Activated CD4-positive, alpha-beta T cell treated with anti-CD3 and anti-CD28 coated beads for 48 hours (primary cell): ENCODE measurements around the gene SH3RF2.

Experiments used
- DNase-seq: peaks from one replicate; pipeline ENCODE4 v3.0.0-alpha.2; 2020

Gene SH3RF2

GRCh38 chr5:146013761-146014160 lies 77.4 kb downstream of the SH3RF2 start:
- no peak for DNase-seq

GRCh38 chr5:146015001-146015400 lies 78.6 kb downstream of the SH3RF2 start:
- no peak for DNase-seq

- DNase-seq: no peak
Observed at GRCh38 chr5:146016764-146017484, 80.5 kb downstream of the SH3RF2 start.

GRCh38 chr5:146018514-146019375 lies 82.4 kb downstream of the SH3RF2 start:
- no peak for DNase-seq

- DNase-seq: no peak
Observed at GRCh38 chr5:146020100-146020499, 83.7 kb downstream of the SH3RF2 start.

- no peak for DNase-seq
Observed at GRCh38 chr5:146024034-146024433, 87.7 kb downstream of the SH3RF2 start.

GRCh38 chr5:146025114-146025680 lies 88.8 kb downstream of the SH3RF2 start:
- no peak for DNase-seq

GRCh38 chr5:146025681-146026080 lies 89.3 kb downstream of the SH3RF2 start:
- no peak for DNase-seq

GRCh38 chr5:146026307-146027010 lies 90.1 kb downstream of the SH3RF2 start:
- no peak for DNase-seq

- no peak for DNase-seq
Observed at GRCh38 chr5:146027751-146028150, 91.4 kb downstream of the SH3RF2 start.

GRCh38 chr5:146032911-146033310 lies 96.5 kb downstream of the SH3RF2 start:
- DNase-seq: no peak

GRCh38 chr5:146034127-146034526 lies 97.7 kb downstream of the SH3RF2 start:
- no peak for DNase-seq

- DNase-seq: no peak
Observed at GRCh38 chr5:146034605-146035004, 98.2 kb downstream of the SH3RF2 start.

GRCh38 chr5:146039420-146039819 lies 103.0 kb downstream of the SH3RF2 start:
- no peak for DNase-seq

GRCh38 chr5:146040527-146040926 lies 104.1 kb downstream of the SH3RF2 start:
- no peak for DNase-seq

GRCh38 chr5:146041180-146041789 lies 104.9 kb downstream of the SH3RF2 start:
- DNase-seq: no peak

GRCh38 chr5:146042628-146043279 lies 106.4 kb downstream of the SH3RF2 start:
- DNase-seq: no peak

- no peak for DNase-seq
Observed at GRCh38 chr5:146043722-146044121, 107.3 kb downstream of the SH3RF2 start.

GRCh38 chr5:146047396-146047795 lies 111.0 kb downstream of the SH3RF2 start:
- DNase-seq: no peak

GRCh38 chr5:146048994-146049703 lies 112.8 kb downstream of the SH3RF2 start:
- peak; percentile 38 for DNase-seq

- DNase-seq: no peak
Observed at GRCh38 chr5:146049704-146050026, 113.3 kb downstream of the SH3RF2 start.

GRCh38 chr5:146050086-146050485 lies 113.7 kb downstream of the SH3RF2 start:
- no peak for DNase-seq
